Upper lobe of left lung (tissue), 6 donors: Measurements from ENCODE around the gene CEP70. TPM values are rescaled to one million over a fixed set of nuclear protein-coding genes. Genes with fewer than 3 reads are reported as not detected.
"Not testable (repeated sequence)": the region's sequence is repeated elsewhere in the genome, so short reads cannot be mapped to it uniquely, and the experiment has no call there.

ENCODE experiments used
- ATAC-seq, 2 donors: fragments of 200-7000 bp; cut with Tn5 transposase; one replicate each; pipeline ENCODE4 v1.9.1; 2022; ENCODE audit warnings: mild to moderate bottlenecking in 2 of 2, moderate library complexity in 2 of 2; ENCODE audit not compliant: low FRiP score in 2 of 2
- DNase-seq, 2 donors: peaks; one replicate each; pipeline ENCODE4 v3.0.0-alpha.2; 2019 to 2020
- H3K27ac ChIP-seq, 4 donors: fragments of 200-600 bp; sonication (generic); one replicate each; pipeline ENCODE4 v1.5.1; 2016 to 2019
- H3K27me3 ChIP-seq, 4 donors: fragments of 200-600 bp; sonication (generic); one replicate each; pipeline ENCODE4 v1.5.1; 2017 to 2019
- H3K36me3 ChIP-seq, 4 donors: fragments of 200-600 bp; sonication (generic); one replicate each; pipeline ENCODE4 v1.5.1; 2016 to 2019
- H3K4me1 ChIP-seq, 4 donors: fragments of 200-600 bp; sonication (generic); one replicate each; pipeline ENCODE4 v1.5.1; 2018 to 2019
- H3K4me3 ChIP-seq, 4 donors: fragments of 200-600 bp; sonication (generic); one replicate each; pipeline ENCODE4 v1.5.1; 2017 to 2019; ENCODE audit warnings: mild to moderate bottlenecking in 2 of 4, moderate library complexity in 1 of 4
- H3K9me3 ChIP-seq, 4 donors: fragments of 200-600 bp; sonication (generic); one replicate each; pipeline ENCODE4 v1.5.1; 2018 to 2019
- CTCF ChIP-seq, 6 experiments: fragments of 450-650 bp in 4 of 6; fragments of 200-600 bp in 2 of 6; sonication (generic) in 2 of 6; IDR thresholded peaks; one replicate each; pipeline ENCODE4 v1.5.1; 2016 to 2019; ENCODE audit warnings: antibody characterized with exemption in 6 of 6
- EP300 ChIP-seq, 4 donors: sonication (generic); formaldehyde crosslinking; IDR thresholded peaks; one replicate each; pipeline ENCODE4 v1.5.1; 2017; ENCODE audit warnings: antibody characterized with exemption in 4 of 4, control low read depth in 2 of 4
- POLR2A ChIP-seq, 4 donors: fragments of 450-650 bp; IDR thresholded peaks; one replicate each; pipeline ENCODE4 v1.5.1; 2016 to 2017; ENCODE audit warnings: antibody characterized with exemption in 4 of 4, mild to moderate bottlenecking in 2 of 4
- POLR2AphosphoS5 ChIP-seq, 2 donors: sonication (generic); formaldehyde crosslinking; IDR thresholded peaks; one replicate each; pipeline ENCODE4 v1.5.1; 2017; ENCODE audit warnings: antibody characterized with exemption in 2 of 2
- WGBS, 2 donors: methylation state at CpG; one replicate each; pipeline ENCODE4 v1.1.5; 2017 to 2018; 5-methylcytosine and 5-hydroxymethylcytosine counted together
- total RNA-seq, 6 donors: library from RNA; depleted of rRNA in 4 of 6; stranded (reverse); fragments of >200 nt in 4 of 6; gene quantifications; one replicate each; pipeline versions ENCODE4 v1.1.0 to v1.2.1, GENCODE V29; 2016 to 2021
- donor health status: DM: no; HTN: no; CAD: no; lungs with moderate emphysema.
- donor health status: DM: no; HTN: yes; CAD: no; lungs with severe emphysema.

Gene CEP70
- total RNA-seq, 6 donors from 2014 or later = 27.6 to 121 (median 50.9) TPM

- 95 to 96% methylated on average over 3 of the region's 3 CpGs for WGBS, 2 donors
These were observed 86.5 kb downstream of the CEP70 start for GRCh38 chr3:138507524-138507923.

GRCh38 chr3:138498991-138499390 lies 95.1 kb downstream of the CEP70 start:
- Histone ChIP-seq H3K36me3 (peaks cover 0 to 18% (median 5%) of the 10 kb centered on the region in 4 donors), H3K27ac (no peak overlapping the region), H3K9me3 (no peaks in the 10 kb centered on the region), H3K4me1 (peaks cover 0 to 6% (median 2%) of the 10 kb centered on the region in 4 donors), H3K27me3 (no peaks in the 10 kb centered on the region), H3K4me3 (no peak overlapping the region)
- TF ChIP-seq CTCF (IDR thresholded peaks at IDR 0.05) (no peak), POLR2A (IDR thresholded peaks at IDR 0.05) (no peak), EP300 (IDR thresholded peaks at IDR 0.05) (no peak), POLR2AphosphoS5 (IDR thresholded peaks at IDR 0.05) (no peak)
- ATAC-seq (no peak), DNase-seq (no peak)

More at GRCh38 chr3:138507524-138507923, 86.5 kb downstream of the CEP70 start:
- DNase-seq = no peak
- TF ChIP-seq POLR2AphosphoS5 (IDR thresholded peaks at IDR 0.05) = no peak
- TF ChIP-seq EP300 (IDR thresholded peaks at IDR 0.05) = no peak
- no peak for TF ChIP-seq POLR2A (IDR thresholded peaks at IDR 0.05)
- no peak for TF ChIP-seq CTCF (IDR thresholded peaks at IDR 0.05)
- Histone ChIP-seq H3K27me3 (no peaks in the 10 kb centered on the region), H3K4me1 (no peaks in the 10 kb centered on the region), H3K27ac (no peak overlapping the region), H3K36me3 (peaks cover 0 to 12% (median 5%) of the 10 kb centered on the region in 4 donors), H3K4me3 (no peak overlapping the region), H3K9me3 (no peaks in the 10 kb centered on the region)
- ATAC-seq = no peak

GRCh38 chr3:138497851-138498250 lies 96.2 kb downstream of the CEP70 start:
- peaks cover 0 to 6% (median 2%) of the 10 kb centered on the region in 4 donors for H3K4me1 ChIP-seq
- H3K27ac ChIP-seq = no peak overlapping the region
- 97 to 100% methylated on average over 1 of the region's 1 CpG for WGBS, 2 donors
- H3K4me3 ChIP-seq = no peak overlapping the region
- no peaks in the 10 kb centered on the region for H3K9me3 ChIP-seq
- ATAC-seq = no peak
- no peak for DNase-seq
- no peaks in the 10 kb centered on the region for H3K27me3 ChIP-seq
- H3K36me3 ChIP-seq = peaks cover 0 to 18% (median 5%) of the 10 kb centered on the region in 4 donors
- TF ChIP-seq POLR2AphosphoS5 (IDR thresholded peaks at IDR 0.05) = no peak
- TF ChIP-seq CTCF (IDR thresholded peaks at IDR 0.05) = no peak
- TF ChIP-seq EP300 (IDR thresholded peaks at IDR 0.05) = no peak
- TF ChIP-seq POLR2A (IDR thresholded peaks at IDR 0.05) = no peak

- Histone ChIP-seq H3K4me3 (no peak overlapping the region), H3K27ac (no peak overlapping the region), H3K4me1 (peaks cover 0 to 6% (median 2%) of the 10 kb centered on the region in 4 donors), H3K27me3 (no peaks in the 10 kb centered on the region), H3K9me3 (no peaks in the 10 kb centered on the region), H3K36me3 (peaks cover 0 to 18% (median 4%) of the 10 kb centered on the region in 4 donors)
- TF ChIP-seq EP300 (IDR thresholded peaks at IDR 0.05) (no peak), POLR2A (IDR thresholded peaks at IDR 0.05) (no peak), POLR2AphosphoS5 (IDR thresholded peaks at IDR 0.05) (no peak), CTCF (IDR thresholded peaks at IDR 0.05) (no peak)
- ATAC-seq = no peak
- DNase-seq = no peak
These were observed 97.0 kb downstream of the CEP70 start for GRCh38 chr3:138497021-138497420.

- H3K27me3 ChIP-seq = no peaks in the 10 kb centered on the region
- peaks cover 0 to 6% (median 2%) of the 10 kb centered on the region in 4 donors for H3K4me1 ChIP-seq
- H3K4me3 ChIP-seq = no peak overlapping the region
- DNase-seq (no peak), ATAC-seq (no peak)
- H3K36me3 ChIP-seq = peaks cover 0 to 18% (median 4%) of the 10 kb centered on the region in 4 donors
- H3K27ac ChIP-seq = no peak overlapping the region
- no peaks in the 10 kb centered on the region for H3K9me3 ChIP-seq
- 86 to 92% methylated on average over 2 of the region's 2 CpGs for WGBS, 2 donors
- TF ChIP-seq EP300 (IDR thresholded peaks at IDR 0.05) (no peak), POLR2AphosphoS5 (IDR thresholded peaks at IDR 0.05) (no peak), POLR2A (IDR thresholded peaks at IDR 0.05) (no peak), CTCF (IDR thresholded peaks at IDR 0.05) (no peak)
These were observed 97.6 kb downstream of the CEP70 start for GRCh38 chr3:138496436-138496835.

- peaks cover 0 to 18% (median 4%) of the 10 kb centered on the region in 4 donors for H3K36me3 ChIP-seq
- not testable (repeated sequence) for H3K4me1 ChIP-seq, DNase-seq, H3K27me3 ChIP-seq, H3K4me3 ChIP-seq, H3K27ac ChIP-seq, ATAC-seq, H3K9me3 ChIP-seq
- 93 to 94% methylated on average over 3 of the region's 3 CpGs for WGBS, 2 donors
These were observed 98.4 kb downstream of the CEP70 start for GRCh38 chr3:138495638-138496037.
